Measurements from ENCODE around the gene DOC2A. TPM values are rescaled to one million over a fixed set of nuclear protein-coding genes. Genes with fewer than 3 reads are reported as not detected.

DOC2A gene
- total and polyA plus RNA-seq, 2 donors from 2014 or later, result 1.9 to 3.5 TPM

DNA sequence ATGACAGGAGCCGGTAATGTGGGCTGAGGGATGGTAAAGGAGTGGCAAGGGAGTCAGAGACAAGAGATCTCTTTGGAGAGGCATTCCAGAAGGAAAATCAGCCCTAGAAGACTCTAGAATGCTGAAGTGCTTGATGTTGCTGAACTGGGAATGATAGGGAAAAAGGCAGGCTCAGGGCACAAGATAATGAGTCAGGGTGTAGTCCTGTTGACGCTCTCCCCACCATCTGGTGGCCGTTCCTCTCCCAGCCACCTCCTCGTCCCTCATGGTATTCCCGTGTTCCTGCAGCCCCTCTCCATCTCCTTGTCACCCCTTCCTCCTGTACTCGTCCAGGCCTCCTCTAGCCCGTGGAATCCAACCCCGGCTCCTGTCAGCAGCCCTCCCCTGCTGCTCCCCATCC lies 43.6 kb upstream of the DOC2A start:
- H3K4me3 ChIP-seq (ENCODE audit: low read length in 3 of 3), result no peak overlapping the region

DNA sequence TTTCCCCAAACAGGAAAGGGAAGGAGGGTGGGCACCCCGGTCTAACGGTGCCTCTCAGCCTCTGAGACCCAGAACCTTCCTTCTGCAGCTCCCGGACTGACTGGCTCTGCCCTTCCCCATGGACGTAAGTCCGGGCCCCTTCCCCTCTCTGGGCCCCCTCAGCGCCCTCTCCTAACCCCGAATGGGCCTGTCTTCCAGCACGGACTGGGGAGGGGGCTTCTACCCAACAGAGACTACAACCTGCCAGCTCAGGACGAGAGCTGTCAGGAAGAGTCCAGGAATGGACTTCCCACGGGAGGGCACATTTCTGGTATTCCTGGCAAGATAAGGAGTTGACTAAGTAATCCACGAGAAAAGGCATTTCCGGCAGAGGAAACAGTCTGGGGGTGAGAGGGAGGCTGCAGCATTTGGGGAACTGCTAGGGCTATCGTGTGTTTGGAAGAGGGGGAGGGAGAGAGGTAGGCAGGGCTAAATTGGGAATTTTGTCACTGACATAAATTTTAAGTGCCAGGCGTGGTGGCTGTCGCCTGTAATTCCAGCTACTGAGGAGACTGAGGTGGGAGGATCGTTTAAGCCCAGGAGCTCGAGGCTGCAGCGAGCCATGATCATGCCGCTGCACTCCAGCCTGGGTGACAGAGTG lies 42.7 kb upstream of the DOC2A start:
- intact Hi-C loops (cut with DNase I), result no loop called here
- H3K36me3 ChIP-seq (ENCODE audit: control insufficient read depth in 2 of 3, insufficient read depth in 3 of 3, low read length in 3 of 3), result no peaks in the 10 kb centered on the region
- TF ChIP-seq, protein P1, sequence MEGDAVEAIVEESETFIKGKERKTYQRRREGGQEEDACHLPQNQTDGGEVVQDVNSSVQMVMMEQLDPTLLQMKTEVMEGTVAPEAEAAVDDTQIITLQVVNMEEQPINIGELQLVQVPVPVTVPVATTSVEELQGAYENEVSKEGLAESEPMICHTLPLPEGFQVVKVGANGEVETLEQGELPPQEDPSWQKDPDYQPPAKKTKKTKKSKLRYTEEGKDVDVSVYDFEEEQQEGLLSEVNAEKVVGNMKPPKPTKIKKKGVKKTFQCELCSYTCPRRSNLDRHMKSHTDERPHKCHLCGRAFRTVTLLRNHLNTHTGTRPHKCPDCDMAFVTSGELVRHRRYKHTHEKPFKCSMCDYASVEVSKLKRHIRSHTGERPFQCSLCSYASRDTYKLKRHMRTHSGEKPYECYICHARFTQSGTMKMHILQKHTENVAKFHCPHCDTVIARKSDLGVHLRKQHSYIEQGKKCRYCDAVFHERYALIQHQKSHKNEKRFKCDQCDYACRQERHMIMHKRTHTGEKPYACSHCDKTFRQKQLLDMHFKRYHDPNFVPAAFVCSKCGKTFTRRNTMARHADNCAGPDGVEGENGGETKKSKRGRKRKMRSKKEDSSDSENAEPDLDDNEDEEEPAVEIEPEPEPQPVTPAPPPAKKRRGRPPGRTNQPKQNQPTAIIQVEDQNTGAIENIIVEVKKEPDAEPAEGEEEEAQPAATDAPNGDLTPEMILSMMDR (IDR thresholded peaks at IDR 0.05; ENCODE audit: borderline replicate concordance, extremely low read depth, insufficient read depth), result no peak
- H3K9ac ChIP-seq (ENCODE audit: low read length in 3 of 3), result peak overlapping the region; percentile 36 to 78 (median 59)
- H3K27me3 ChIP-seq (ENCODE audit: control insufficient read depth, insufficient read depth, low read length), result no peaks in the 10 kb centered on the region
- H3K4me1 ChIP-seq (ENCODE audit: control insufficient read depth in 2 of 3, insufficient read depth in 2 of 3, low read depth in 1 of 3, low read length in 3 of 3), result peaks cover 0 to 8% (median 4%) of the 10 kb centered on the region in 3 donors
- peak in 3 of 5 donors; percentile 39 to 68 (median 54) for DNase-seq
- no peaks in the 10 kb centered on the region for H3K9me3 ChIP-seq (ENCODE audit: control insufficient read depth in 2 of 3, insufficient read depth in 1 of 3, low read length in 3 of 3)
- no peak for FAIRE-seq
- peak overlapping the region; percentile 60 to 71 (median 70) for H3K4me3 ChIP-seq (ENCODE audit: low read length in 3 of 3)
- peak overlapping the region in 1 of 2 donors; percentile 59 for H3K27ac ChIP-seq (ENCODE audit: low read depth in 2 of 2, low read length in 2 of 2)

More for the DNA sequence above, 43.6 kb upstream of the DOC2A start:
- Histone ChIP-seq H3K36me3 (ENCODE audit: control insufficient read depth in 2 of 3, insufficient read depth in 3 of 3, low read length in 3 of 3) (no peaks in the 10 kb centered on the region), H3K27ac (ENCODE audit: low read depth in 2 of 2, low read length in 2 of 2) (no peak overlapping the region), H3K9ac (ENCODE audit: low read length in 3 of 3) (no peak overlapping the region), H3K4me1 (ENCODE audit: control insufficient read depth in 2 of 3, insufficient read depth in 2 of 3, low read depth in 1 of 3, low read length in 3 of 3) (peaks cover 0 to 8% (median 4%) of the 10 kb centered on the region in 3 donors), H3K9me3 (ENCODE audit: control insufficient read depth in 2 of 3, insufficient read depth in 1 of 3, low read length in 3 of 3) (no peaks in the 10 kb centered on the region), H3K27me3 (ENCODE audit: control insufficient read depth, insufficient read depth, low read length) (no peaks in the 10 kb centered on the region)
- TF ChIP-seq, protein P1 (IDR thresholded peaks at IDR 0.05; ENCODE audit: borderline replicate concordance, extremely low read depth, insufficient read depth), result no peak
- intact Hi-C loops (cut with DNase I), result no loop called here
- no peak for DNase-seq
- FAIRE-seq, result no peak

DNA sequence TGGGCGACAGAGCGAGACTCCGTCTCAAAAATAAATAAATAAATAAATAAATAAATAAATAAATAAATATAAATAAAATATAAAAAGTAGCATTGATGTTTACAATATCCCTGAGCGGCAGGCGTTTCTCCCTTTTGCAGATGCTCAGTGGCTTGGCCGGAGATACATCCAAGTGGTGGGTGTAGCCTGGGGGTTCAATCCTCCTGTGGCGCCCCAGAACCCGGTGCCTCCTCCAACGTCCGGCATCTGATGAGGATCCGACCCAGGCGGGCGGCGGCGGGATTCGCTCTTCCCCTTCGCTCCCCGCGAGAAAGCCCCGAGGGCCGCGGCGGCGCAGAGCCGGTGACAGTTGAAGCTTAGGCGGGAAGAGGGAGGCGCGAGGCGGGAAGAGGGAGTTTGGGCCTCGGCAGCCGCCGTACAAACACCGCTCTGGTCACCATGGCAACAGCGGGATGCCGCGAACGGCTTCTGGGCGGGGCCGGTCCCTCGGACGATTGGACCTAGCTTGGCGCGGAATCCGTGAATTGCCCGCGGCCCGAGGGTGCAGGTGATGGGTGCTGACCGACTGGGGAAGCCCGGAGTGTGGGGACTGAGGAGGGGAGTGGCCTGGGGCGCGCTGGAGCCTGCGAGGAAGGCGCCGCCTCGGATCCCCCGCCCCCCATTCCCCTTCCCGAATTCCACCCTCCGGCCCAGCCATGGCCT lies 42.0 kb upstream of the DOC2A start:
- TF ChIP-seq, protein P1 (IDR thresholded peaks at IDR 0.05; ENCODE audit: borderline replicate concordance, extremely low read depth, insufficient read depth), result no peak
- Histone ChIP-seq H3K4me3 (ENCODE audit: low read length in 3 of 3) (peak overlapping the region; percentile 60 to 71 (median 70)), H3K4me1 (ENCODE audit: control insufficient read depth in 2 of 3, insufficient read depth in 2 of 3, low read depth in 1 of 3, low read length in 3 of 3) (peaks cover 0 to 8% (median 4%) of the 10 kb centered on the region in 3 donors), H3K27me3 (ENCODE audit: control insufficient read depth, insufficient read depth, low read length) (no peaks in the 10 kb centered on the region), H3K9ac (ENCODE audit: low read length in 3 of 3) (peak overlapping the region; percentile 36 to 78 (median 59)), H3K27ac (ENCODE audit: low read depth in 2 of 2, low read length in 2 of 2) (peak overlapping the region in 1 of 2 donors; percentile 59), H3K36me3 (ENCODE audit: control insufficient read depth in 2 of 3, insufficient read depth in 3 of 3, low read length in 3 of 3) (no peaks in the 10 kb centered on the region), H3K9me3 (ENCODE audit: control insufficient read depth in 2 of 3, insufficient read depth in 1 of 3, low read length in 3 of 3) (no peaks in the 10 kb centered on the region)
- intact Hi-C loops (cut with DNase I), result no loop called here
- FAIRE-seq (no peak), DNase-seq (peak; percentile 93 to 98 (median 96))

Measured in kidney (tissue), 14 donors.